GM18498 (cell line): ENCODE results near the gene LCORL.
"Not testable (repeated sequence)": the region's sequence is repeated elsewhere in the genome, so short reads cannot be mapped to it uniquely, and the experiment has no call there.

Experiments
- ATAC-seq: cut with Tn5 transposase; IDR thresholded peaks from one replicate; pipeline ENCODE4 v1.9.1; 2021; ENCODE audit warnings: mild to moderate bottlenecking, moderate library complexity; ENCODE audit not compliant: unreplicated experiment

The LCORL gene

DNA sequence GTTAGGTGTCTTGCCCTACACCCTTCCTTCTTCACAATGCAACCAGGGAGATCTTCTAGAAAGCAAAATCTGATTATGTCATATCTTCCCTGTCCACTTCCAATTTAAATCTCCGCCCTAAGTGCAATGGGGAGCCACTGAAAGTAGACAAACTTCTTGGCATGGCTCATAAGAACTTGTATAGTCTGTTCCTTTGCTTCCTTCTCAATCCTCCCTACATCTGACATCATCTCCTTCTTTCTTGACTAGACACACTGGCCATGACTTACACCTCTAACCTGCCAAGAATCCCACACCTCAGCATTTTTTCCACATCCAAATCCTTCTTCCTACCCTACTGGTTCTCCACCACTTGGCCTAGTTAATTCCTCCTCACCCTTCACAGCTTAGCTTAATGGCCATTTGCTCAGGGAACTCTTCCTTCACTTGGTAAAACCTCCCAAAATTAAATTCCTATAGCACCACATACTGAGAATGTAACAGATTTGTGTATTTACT, 155.6 kb downstream of the LCORL start:
- no peak for ATAC-seq

DNA sequence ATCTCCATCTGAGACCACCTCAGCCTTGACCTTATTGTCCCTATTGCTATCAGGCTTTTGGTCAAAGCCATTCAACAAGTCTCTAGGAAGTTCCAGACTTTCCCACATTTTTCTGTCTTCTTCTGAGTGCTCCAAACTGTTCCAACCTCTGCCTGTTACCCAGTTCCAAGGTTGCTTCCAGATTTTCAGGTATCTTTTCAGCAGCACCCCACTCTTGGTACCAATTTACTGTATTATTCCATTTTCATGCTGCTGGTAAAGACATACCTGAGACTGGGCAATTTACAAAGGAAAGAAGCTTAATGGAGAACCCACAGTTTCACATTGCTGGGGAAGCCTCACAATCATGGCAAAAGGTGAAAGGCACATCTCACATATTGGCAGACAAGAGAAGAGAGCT, 159.6 kb downstream of the LCORL start:
- not testable (repeated sequence) for ATAC-seq

DNA sequence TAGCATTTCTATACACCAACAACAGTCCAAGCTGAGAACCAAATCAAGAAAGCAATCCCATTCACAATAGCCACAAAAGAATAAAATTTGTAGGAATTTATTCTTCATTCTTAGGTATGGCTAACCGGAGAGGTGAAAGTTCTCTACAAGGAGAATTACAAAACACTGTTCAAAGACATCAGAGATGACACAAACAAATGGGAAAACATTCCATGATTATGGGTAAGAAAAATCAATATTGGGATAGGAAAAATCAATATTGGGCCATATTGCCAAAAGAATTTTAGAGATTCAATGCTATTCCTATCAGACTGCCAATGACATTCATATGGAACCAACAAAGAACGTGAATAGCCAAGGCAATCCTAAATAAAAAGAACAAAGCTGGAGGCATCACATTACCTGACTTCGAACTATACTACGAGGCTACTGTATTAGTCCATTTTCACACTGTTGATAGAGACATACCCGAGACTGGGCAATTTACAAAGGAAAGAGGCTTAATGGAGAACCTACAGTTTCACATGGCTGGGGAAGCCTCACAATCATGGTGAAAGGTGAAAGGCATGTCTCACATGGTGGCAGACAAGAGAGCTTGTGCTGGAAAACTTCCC, 161.7 kb downstream of the LCORL start:
- ATAC-seq: no peak

DNA sequence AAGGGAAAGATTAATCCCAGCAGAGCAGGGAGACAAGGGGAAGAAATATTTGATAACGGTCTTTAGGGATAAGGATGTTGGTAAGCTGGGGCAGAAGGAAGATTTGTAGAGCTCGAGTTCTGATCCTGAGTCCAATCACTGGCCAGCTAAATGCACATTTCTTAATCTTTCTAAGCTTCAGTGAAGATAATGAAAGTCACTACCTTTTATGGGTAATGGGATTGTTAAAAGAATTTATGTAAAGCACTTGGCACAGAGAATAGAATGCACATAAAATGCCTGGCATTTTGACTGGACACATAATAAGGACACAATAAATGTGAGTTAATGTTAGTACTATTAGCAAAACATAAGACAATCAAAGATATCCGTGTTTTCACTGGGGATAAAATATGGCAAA, 167.5 kb downstream of the LCORL start:
- no peak for ATAC-seq

DNA sequence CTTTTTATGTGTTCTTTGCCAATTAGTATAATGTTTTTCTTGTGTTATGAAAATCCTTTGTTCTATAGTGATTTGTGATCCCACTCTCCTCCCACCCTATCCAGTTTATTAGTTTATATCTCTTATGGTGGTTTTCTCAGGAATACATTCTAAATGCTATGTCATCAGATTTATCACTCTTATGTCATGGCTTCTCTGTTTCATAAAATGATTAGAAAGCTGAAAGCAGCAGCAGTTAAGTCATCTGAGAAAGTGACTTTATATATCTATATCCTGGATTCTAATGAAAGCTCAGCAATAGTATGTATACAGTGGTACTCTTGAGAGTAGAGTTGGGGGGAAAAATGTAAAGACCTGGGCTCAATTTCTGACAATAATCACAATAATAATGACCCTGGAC, 169.6 kb downstream of the LCORL start:
- ATAC-seq: no peak

DNA sequence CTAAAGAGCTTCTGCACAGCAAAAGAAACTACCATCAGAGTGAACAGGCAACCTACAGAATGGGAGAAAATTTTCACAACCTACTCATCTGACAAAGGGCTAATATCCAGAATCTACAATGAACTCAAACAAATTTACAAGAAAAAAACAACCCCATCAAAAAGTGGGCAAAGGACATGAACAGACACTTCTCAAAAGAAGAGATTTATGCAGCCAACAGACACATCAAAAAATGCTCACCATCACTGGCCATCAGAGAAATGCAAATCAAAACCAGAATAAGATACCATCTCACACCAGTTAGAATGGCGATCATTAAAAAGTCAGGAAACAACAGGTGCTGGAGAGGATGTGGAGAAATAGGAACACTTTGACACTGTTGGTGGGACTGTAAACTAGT, 171.3 kb downstream of the LCORL start:
- not testable (repeated sequence) for ATAC-seq

DNA sequence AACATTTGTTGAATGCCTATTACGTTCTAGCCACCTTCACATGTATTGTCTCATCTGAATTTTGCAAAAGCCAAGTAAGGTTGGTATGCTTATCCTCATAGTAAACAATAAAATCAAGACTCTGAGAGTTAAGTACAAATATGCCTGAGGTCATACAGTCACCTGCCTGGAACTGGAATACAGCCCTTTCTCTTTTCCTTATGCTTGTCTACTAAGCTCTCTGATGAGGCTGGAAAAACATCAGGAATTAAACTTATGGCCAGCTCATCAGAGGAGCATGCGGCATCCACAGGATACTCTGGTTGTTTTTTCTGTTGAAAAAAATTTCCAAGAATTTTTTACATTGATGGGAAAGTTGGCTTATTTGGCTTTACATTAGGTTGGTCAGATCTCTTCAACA, 175.3 kb downstream of the LCORL start:
- no peak for ATAC-seq

DNA sequence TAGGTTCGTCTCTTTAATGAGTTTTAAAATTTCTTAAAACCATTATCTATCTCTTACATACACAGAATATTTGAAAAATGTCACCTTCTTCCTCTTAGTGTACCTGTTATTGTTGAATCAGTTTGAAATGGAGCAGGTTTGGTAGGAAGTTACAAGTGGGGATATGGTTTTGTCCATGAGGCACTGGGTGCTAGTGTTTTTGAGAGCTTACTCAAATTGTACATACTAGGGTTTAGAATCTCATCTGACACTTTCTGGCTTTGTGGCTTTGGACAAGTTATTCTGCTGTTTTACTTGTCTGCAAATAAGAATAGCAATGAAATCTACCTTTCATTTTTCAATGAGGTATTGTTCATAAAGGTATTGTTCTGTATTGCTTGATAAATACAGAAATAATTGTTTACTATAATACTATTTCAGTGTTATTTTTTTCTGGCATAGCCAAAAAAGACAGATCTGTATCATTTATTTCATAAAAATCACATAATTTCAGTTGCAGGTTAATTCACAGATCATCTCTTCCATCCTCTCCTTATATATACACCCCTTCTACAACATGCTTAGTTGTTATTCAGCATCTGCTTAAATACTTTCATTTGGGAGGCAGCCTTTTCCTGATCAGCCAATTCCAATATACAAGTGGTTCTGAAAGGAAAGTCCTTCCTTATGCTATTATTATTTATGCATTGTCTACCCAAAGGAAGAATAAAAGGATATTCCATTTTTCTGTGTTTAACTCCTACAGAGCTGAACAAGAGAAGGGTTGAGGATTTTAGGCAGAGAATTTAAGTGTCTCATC, 197.5 kb downstream of the LCORL start:
- ATAC-seq: no peak

DNA sequence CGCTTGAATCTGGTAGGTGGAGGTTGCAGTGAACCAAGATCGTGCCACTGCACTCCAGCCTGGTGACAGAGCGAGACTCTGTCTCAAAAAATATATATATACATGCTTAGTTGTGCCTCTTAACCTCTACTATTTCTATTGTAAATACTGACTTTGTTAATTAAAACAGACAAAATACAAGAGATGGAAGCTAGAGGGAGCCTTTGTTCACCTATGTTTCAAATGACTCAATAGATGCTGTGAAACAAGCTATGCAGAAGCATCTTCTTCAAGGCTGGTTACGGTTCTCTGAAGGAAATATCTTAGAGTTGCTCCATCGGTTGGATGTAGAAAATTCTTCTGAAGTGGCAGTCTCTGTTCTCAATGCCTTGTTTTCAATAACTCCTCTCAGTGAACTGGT, 204.5 kb downstream of the LCORL start:
- ATAC-seq: peak; percentile 79

DNA sequence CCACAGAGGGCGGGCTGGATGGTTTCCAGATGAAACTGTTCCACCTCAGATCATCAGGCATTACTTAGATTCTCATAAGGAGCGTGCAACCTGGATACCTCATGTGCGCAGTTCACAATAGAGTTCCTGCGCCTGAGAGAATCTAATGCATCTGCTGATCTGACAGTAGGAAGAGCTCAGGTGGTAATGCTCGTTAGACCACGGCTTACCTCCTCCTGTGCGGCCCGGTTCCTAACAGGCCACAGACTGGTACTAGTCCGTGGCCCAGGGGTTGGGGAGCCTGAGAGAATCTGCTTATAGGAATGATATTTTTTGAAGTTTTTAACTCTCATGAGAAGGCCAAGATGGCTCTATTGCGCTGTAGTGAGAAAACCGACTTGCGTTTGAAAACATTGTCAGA, 205.4 kb downstream of the LCORL start:
- ATAC-seq: no peak

DNA sequence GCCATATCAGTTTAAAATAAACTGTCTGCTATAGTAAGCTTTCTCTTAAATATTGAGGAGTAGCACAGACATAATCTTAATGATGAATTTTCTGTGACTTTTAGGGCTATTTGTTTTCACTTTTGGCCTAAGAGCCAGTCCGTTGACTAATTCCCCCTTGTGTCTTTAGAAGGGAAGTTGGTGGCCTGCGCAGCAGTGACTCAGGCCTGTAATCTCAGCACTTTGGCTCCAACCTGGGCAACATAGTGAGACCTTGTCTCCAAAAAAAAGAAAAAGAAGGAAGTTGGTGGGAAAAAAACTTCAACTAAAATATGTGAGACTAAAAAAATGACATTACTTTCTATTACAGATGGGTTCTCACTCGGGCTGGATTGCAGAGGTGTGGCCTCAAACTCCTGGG, 207.4 kb downstream of the LCORL start:
- no peak for ATAC-seq

DNA sequence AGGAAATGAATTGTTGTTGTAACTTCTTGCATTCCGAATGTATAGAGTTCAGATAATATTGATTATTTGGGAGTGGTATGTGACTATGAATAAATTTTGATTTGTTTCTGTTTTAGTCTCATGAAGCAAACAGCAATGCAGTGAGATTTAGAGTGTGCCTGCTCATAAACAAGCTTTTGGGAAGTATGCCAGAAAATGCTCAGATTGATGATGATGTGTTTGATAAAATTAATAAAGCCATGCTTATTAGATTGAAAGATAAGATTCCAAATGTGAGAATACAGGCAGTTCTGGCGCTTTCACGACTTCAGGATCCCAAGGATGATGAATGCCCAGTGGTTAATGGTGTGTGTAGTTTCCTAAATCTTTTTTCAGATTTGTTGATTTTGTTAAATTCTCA, 208.8 kb downstream of the LCORL start:
- ATAC-seq: no peak

DNA sequence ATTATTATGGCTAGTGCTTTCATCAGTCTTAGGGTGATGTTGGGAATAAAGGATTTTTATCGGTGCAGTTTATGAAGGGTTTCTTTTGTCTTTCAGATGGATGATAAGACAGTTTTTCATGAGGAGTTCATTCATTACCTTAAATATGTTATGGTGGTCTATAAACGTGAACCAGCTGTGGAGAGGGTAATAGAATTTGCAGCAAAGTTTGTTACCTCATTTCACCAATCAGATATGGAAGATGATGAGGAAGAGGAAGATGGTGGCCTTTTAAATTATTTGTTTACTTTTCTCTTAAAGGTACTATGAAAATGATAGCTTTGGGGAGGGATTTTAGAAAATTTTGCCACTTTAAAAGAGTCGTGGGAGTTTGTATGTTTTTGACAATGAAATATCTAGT, 209.4 kb downstream of the LCORL start:
- ATAC-seq: no peak

DNA sequence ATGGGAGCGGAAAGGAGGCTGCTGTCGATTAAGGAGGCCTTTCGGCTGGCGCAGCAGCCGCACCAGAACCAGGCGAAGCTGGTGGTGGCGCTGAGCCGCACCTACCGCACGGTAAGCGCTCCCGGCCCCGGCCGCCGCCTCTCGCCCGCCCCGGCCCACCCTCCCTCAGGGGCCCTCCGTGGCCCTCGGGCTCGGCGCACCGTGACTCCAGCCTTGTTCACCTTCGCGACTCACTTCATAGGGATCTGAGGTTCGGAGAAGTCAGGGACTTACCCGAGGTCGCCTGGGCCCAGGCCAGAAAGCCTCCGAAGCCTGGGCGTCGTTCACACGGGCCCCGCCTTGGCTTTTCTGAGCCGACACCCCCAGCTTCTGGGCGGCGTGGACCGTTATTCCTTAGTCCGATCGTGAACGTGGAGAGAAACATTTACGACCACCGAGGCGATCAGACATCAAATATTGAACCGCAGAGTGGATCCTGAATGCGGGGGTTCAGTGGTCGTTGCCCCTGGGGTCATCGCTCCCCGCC, 210.4 kb downstream of the LCORL start:
- peak; percentile 34 for ATAC-seq

DNA sequence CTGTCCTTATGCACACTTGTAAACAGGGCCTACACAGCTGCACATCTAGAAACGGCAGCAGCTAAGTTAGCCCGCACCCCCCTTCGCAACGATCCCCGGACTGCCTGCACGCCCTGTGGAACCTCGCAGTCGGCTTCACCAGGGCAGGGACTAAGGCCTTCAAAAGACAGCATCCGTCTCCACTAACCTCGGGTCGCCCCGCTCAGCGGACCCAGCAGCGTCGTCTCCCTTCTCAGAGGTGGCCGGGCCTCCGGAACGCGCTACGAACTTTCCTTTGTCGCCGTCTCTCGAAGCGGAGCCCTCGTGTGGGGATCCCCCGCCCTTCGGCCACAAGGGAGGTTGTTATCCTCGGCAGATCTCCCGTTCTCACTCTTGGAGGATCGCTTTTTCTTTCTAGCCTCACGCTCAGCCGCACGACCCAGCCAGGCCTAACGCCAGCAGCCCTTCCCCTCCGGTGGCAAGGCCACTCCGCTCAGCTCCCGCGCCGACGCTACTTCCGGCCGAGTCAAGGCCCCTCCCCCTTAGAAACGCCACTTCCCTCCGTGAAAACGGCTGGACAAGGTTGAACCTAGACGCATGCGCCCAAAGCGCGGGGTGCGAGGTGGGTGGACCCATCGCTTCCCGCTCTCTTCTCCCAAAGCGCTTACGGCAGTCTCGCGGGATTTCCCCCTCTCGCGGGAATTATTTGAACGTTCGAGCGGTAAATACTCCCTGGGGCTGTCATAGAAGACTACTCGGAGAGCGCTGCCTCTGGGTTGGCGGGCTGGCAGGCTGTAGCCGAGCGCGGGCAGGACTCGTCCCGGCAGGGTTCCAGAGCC, 211.1 kb downstream of the LCORL start, which contains the start of the genes DCAF16 and NCAPG:
Gene DCAF16, minus strand, starts transcription at position 498 of the 818 bp plus-strand sequence. CDS start 6,616 bp downstream, outside the sequence.
Gene NCAPG, plus strand, starts transcription at position 720 of the 818 bp plus-strand sequence. CDS start 99 bp downstream, outside the sequence.
- peak; percentile 87 for ATAC-seq

DNA sequence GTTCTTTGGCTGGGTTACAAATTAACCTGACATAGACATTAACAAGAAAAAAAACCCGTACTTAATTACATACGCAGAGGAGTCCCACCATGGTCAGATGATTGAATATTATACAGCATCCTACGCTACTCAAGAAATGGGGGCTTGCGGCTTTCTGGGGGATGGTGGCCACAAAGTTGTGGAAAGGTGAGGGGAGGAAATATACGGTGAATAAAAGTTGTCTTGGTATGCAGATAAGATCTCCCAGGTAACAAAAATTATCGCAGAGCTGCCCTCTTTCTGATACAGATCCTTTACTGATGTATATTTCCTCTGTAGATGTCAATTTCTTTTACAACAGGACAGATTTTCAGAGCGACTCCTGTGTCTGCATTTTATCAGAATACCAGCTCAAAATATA, 211.9 kb downstream of the LCORL start:
- no peak for ATAC-seq

DNA sequence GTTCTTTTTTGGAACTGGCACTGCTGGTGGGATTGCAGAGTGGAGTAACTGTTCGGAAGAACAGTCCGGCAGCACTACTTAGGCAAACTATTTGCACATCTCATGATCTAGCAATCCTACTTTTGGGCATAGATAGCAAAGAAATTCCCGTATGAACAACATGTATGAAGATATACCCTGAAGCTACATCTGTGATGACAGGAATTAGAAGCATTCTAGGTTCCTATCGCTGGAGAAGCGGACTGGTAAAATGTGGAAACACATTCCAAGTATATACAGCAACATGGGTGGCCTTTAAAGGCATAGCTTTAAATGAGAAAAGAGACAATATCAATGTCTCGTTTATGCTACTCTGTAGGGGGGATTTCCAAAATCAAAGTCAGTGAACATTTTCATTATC, 214.1 kb downstream of the LCORL start:
- ATAC-seq: no peak

DNA sequence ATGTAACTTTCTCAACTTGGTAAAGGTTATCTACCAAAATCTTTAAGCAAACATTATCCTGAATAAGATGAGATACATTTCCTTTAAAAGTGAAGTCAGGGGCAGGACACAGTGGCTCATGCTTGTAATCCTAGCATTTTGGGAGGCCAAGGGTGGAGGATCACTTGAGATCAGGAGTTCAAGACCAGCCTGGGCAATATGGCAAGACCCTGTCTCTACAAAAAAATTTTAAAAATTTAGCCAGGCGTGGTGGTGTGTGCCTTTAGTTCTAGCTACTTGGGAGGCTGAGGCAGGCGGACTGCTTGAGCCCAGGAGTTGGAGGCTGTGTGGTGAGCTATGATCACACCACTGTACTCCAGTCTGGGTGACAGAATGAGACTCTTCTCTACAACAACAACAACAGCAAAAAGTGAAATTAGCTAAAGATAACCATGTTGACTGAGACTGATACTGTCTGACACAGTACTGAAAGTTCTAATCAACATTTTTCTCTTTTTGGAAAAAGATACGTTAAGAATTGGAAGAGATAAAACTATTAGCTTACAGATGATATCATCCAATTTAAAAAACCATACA, 215.9 kb downstream of the LCORL start:
- ATAC-seq: no peak

DNA sequence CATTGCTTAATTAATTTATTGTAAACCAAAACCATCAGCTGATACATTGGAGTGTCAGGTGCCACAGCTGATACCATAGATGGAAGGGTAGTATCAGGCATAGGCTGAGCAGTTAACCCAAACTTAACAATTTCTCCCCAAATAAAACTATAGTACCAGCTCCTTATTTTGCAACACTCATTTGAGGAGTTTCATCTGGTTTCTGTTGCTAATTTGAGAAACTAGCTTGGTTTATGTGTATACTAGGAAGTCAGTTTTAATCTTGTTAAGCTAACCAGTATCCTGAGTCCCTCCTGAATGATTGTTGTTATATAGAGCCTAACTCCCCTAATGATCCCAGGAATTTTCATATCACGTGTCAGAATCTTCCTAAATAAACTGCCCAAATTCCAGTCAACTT, 223.7 kb downstream of the LCORL start:
- ATAC-seq: no peak

DNA sequence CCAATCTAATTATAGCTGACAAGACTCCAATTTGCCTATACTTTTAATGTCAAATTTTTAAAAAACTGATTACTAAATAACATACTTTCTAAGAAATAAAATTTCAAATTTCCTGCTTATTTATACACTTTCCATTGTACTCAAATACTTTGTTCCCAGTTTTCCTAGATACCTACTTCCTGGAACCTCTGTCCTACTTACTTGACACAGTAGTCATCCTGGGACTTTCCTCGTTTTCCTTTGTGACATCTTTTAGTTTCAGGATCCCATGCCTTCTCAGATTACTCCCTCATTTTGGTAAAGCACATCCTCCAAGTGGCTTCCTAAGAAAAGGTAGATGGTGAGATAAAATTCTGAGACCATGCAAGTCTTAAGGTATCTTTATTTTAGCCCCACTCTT, 226.8 kb downstream of the LCORL start:
- ATAC-seq: no peak
